Naive thymus-derived CD4-positive, alpha-beta T cell (primary cell): ENCODE data around the gene IGLL5. TPM values are rescaled to one million over a fixed set of nuclear protein-coding genes. Genes with fewer than 3 reads are reported as not detected.

Experiments used
- ATAC-seq: fragments of 150-1000 bp; cut with Tn5 transposase; 2 replicates; pipeline ENCODE4 v1.10.0; 2021; ENCODE audit warnings: mild to moderate bottlenecking, moderate library complexity
- CTCF ChIA-PET: fragments of 350-600 bp; sonication (Branson Sonifier 250); formaldehyde crosslinking; loops from one replicate; lab custom pipeline; 2021; ENCODE audit warnings: antibody characterized with exemption; lab: Charles Lee
- POLR2A ChIA-PET: fragments of 350-600 bp; sonication (Branson Sonifier 250); formaldehyde crosslinking; loops from one replicate; lab custom pipeline; 2021; ENCODE audit warnings: antibody characterized with exemption, inconsistent platforms; lab: Charles Lee
- DNase-seq, 9 donors: peaks; one replicate each; pipeline versions ENCODE4 v3.0.0 to v3.0.0-alpha.2; 2020 to 2022; ENCODE audit warnings: mixed read lengths in 1 of 9
- H3K27ac ChIP-seq: one replicate; pipeline ENCODE4 v1.7.0; 2013; ENCODE audit warnings: mild to moderate bottlenecking, low read depth, low read length, moderate library complexity
- H3K27me3 ChIP-seq, 2 donors: one replicate each; pipeline ENCODE4 v1.7.0; 2013; ENCODE audit warnings: low read length in 2 of 2, mild to moderate bottlenecking in 2 of 2, moderate library complexity in 2 of 2; ENCODE audit not compliant: control insufficient read depth in 2 of 2, insufficient read depth in 2 of 2
- H3K36me3 ChIP-seq, 3 experiments: 1 replicate in 2 of 3; 2 replicates in 1 of 3; pipeline ENCODE4 v1.7.0; 2013; ENCODE audit warnings: low read length in 3 of 3, mild to moderate bottlenecking in 3 of 3, moderate library complexity in 1 of 3; ENCODE audit not compliant: insufficient read depth in 3 of 3, control insufficient read depth in 2 of 3
- H3K4me1 ChIP-seq, 2 donors: one replicate each; pipeline ENCODE4 v1.7.0; 2013; ENCODE audit warnings: low read length in 2 of 2, mild to moderate bottlenecking in 2 of 2, moderate library complexity in 1 of 2; ENCODE audit not compliant: control insufficient read depth in 2 of 2, insufficient read depth in 2 of 2
- H3K4me3 ChIP-seq: 2 replicates; pipeline ENCODE4 v1.7.0; 2013; ENCODE audit warnings: mild to moderate bottlenecking, low read length
- H3K9me3 ChIP-seq, 3 experiments: 1 replicate in 2 of 3; 2 replicates in 1 of 3; pipeline ENCODE4 v1.7.0; 2013; ENCODE audit warnings: low read length in 3 of 3; ENCODE audit not compliant: control insufficient read depth in 2 of 3
- H3K27ac Mint-ChIP-seq, 9 donors: one replicate each; pipeline ENCODE4 v1.8.0; 2020 to 2022; ENCODE audit warnings: mixed read lengths in 9 of 9, mild to moderate bottlenecking in 8 of 9, moderate library complexity in 5 of 9, inconsistent platforms in 2 of 9
- H3K27me3 Mint-ChIP-seq, 5 donors: one replicate each; pipeline ENCODE4 v1.8.0; 2021 to 2022; ENCODE audit warnings: mixed read lengths in 5 of 5, mild to moderate bottlenecking in 1 of 5
- H3K36me3 Mint-ChIP-seq, 5 donors: one replicate each; pipeline ENCODE4 v1.8.0; 2020 to 2022; ENCODE audit warnings: mixed read lengths in 5 of 5, mild to moderate bottlenecking in 3 of 5, inconsistent platforms in 1 of 5
- H3K4me1 Mint-ChIP-seq, 7 donors: one replicate each; pipeline ENCODE4 v1.8.0; 2020 to 2022; ENCODE audit warnings: mixed read lengths in 7 of 7, mild to moderate bottlenecking in 3 of 7, inconsistent platforms in 1 of 7
- H3K4me3 Mint-ChIP-seq, 10 donors: one replicate each; pipeline ENCODE4 v1.8.0; 2020 to 2022; ENCODE audit warnings: mild to moderate bottlenecking in 10 of 10, mixed read lengths in 10 of 10, moderate library complexity in 6 of 10, inconsistent platforms in 2 of 10
- H3K9me3 Mint-ChIP-seq, 11 donors: one replicate each; pipeline ENCODE4 v1.8.0; 2020 to 2022; ENCODE audit warnings: mixed read lengths in 11 of 11, mild to moderate bottlenecking in 4 of 11, inconsistent platforms in 1 of 11, moderate library complexity in 1 of 11
- intact Hi-C, 2 donors: fragments of 100-400 bp; cut with micrococcal nuclease; formaldehyde crosslinking; loops; one replicate each; pipeline ENCODE4 v1.15.1; 2023
- polyA plus RNA-seq, 2 donors: library from polyadenylated mRNA; unstranded; fragments of 300-500 nt; fragmentation: Illumina TruSeq; gene quantifications; one replicate each; pipeline ENCODE4 v1.2.3, GENCODE V29; 2021
- total RNA-seq, 6 experiments: library from RNA in 5 of 6; stranded (reverse) in 5 of 6; gene quantifications; 1 replicate in 5 of 6; 2 replicates in 1 of 6; pipeline ENCODE4 v1.2.3 and lab custom pipeline; 2021 to 2026

The IGLL5 gene
- total and polyA plus RNA-seq, 7 experiments from 2014 or later: 0.53 to 16.0 (median 12.3) TPM; not detected in 4

DNA sequence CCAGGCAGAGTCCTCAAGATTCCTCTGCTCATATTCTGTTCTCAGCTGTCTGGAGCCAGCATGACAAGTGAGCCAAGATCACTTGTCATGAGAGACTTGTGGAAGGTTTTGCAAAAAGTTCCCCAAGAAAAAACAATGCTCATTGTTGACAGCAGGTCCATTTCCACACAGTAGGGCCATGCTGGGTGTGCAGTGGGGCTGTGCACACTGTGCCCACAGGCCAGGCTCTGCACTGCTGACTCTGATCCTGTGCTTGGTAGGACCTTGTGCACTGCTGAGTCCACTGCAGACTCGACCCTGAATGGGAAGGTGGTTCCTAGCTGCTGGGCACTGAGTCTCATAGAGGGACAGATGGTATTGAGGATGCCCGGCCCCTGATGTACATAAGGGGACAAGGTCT lies 33.9 kb upstream of the IGLL5 start:
- Histone ChIP-seq H3K27ac (no peak overlapping the region), H3K9me3 (no peaks in the 10 kb centered on the region), H3K36me3 (no peaks in the 10 kb centered on the region), H3K27me3 (no peaks in the 10 kb centered on the region), H3K4me1 (peaks cover 0 to 12% of the 10 kb centered on the region in 2 donors), H3K4me3 (no peak overlapping the region)
- Mint-ChIP-seq H3K27ac (no peak overlapping the region), H3K4me3 (no peak overlapping the region), H3K36me3 (no peaks in the 10 kb centered on the region), H3K9me3 (no peaks in the 10 kb centered on the region), H3K4me1 (peaks cover 0 to 13% (median 7%) of the 10 kb centered on the region in 7 donors), H3K27me3 (peaks cover 0 to 39% (median 0%) of the 10 kb centered on the region in 5 donors)
- DNase-seq (no peak), ATAC-seq (no peak)
- CTCF ChIA-PET: interaction anchor here (0.9 to 10.4 kb wide), 4 partner anchors 27 to 108 kb away, joined by 3 to 247 read pairs (median 4); no protein-coding TSS in a partner anchor
- POLR2A ChIA-PET: interaction anchor here (1.1 kb wide), 2 partner anchors 11 to 42 kb away, joined by 3 read pairs; no protein-coding TSS in a partner anchor
- intact Hi-C loops: no loop called here

DNA sequence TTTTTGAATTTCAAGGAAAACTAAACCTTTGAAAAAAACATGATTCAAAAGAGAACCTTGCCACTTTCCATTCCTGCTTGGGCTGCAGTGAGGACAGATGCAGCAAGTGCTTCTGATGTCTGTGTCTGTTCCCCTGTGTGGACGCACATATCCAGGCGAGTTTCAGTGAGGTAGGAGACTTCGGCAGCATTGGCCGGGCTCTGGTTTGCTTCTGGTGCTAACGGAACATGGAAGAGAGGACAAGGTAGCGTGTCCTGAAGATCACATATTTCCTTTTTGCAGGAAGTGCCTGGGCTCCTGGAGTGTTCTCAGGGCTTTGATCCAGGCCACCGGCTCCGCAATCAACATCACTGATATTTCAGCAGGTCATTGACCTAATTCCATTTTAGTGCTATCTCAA lies 33.1 kb upstream of the IGLL5 start:
- DNase-seq (no peak), ATAC-seq (no peak)
- Histone ChIP-seq H3K4me1 (peaks cover 0 to 8% of the 10 kb centered on the region in 2 donors), H3K9me3 (no peaks in the 10 kb centered on the region), H3K4me3 (no peak overlapping the region), H3K27me3 (no peaks in the 10 kb centered on the region), H3K27ac (no peak overlapping the region), H3K36me3 (no peaks in the 10 kb centered on the region)
- CTCF ChIA-PET: interaction anchor here (0.9 to 10.4 kb wide), 4 partner anchors 11 to 109 kb away, joined by 3 to 247 read pairs (median 6); no protein-coding TSS in a partner anchor
- POLR2A ChIA-PET: interaction anchor here (1.3 kb wide), 1 partner anchor 31 kb away, joined by 4 read pairs; no protein-coding TSS in a partner anchor
- Mint-ChIP-seq H3K4me1 (peaks cover 0 to 7% (median under 1%) of the 10 kb centered on the region in 7 donors), H3K27me3 (peaks cover 0 to 46% (median 0%) of the 10 kb centered on the region in 5 donors), H3K27ac (no peak overlapping the region), H3K36me3 (no peaks in the 10 kb centered on the region), H3K4me3 (no peak overlapping the region), H3K9me3 (no peaks in the 10 kb centered on the region)
- intact Hi-C loops: no loop called here

DNA sequence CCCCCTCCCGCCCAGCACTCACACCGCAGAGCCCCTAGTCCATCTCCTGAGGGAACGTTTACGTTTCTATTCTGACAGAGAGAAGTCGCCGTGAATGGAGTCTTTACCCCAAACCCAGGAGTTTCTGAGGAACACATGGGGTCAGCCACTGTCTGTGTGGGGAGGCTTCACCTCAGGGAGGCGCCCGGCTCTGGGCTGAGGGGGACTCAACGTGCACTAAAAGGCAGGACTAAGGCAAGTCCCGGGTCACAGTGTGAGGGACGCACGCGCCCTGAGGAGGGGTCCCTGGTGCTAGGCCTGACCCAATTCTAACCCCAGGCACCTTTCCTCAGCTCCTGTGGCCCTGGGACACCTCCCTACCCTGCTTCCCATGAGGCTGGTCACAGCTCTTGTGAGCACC lies 32.5 kb upstream of the IGLL5 start:
- no peaks in the 10 kb centered on the region for H3K9me3 Mint-ChIP-seq
- ATAC-seq: no peak
- H3K36me3 ChIP-seq: no peaks in the 10 kb centered on the region
- no peaks in the 10 kb centered on the region for H3K27me3 ChIP-seq
- H3K27ac Mint-ChIP-seq: no peak overlapping the region
- H3K36me3 Mint-ChIP-seq: no peaks in the 10 kb centered on the region
- no peak overlapping the region for H3K4me3 ChIP-seq
- intact Hi-C loops: loop anchor here in 1 of 2 donors (1.0 kb wide), 2 partner anchors 22 to 45 kb away; no protein-coding TSS in a partner anchor
- no peak for DNase-seq
- H3K27me3 Mint-ChIP-seq: peaks cover 0 to 52% (median 0%) of the 10 kb centered on the region in 5 donors
- CTCF ChIA-PET: interaction anchor here (0.6 to 2.1 kb wide), 13 partner anchors 8 to 48 kb away, joined by 3 to 11 read pairs (median 4); no protein-coding TSS in a partner anchor
- peaks cover 0 to 4% of the 10 kb centered on the region in 2 donors for H3K4me1 ChIP-seq
- POLR2A ChIA-PET: interaction anchor here (1.2 to 1.3 kb wide), 3 partner anchors 8 to 35 kb away, joined by 3 to 4 read pairs (median 4); no protein-coding TSS in a partner anchor
- H3K4me3 Mint-ChIP-seq: no peak overlapping the region
- H3K27ac ChIP-seq: no peak overlapping the region
- no peaks in the 10 kb centered on the region for H3K9me3 ChIP-seq
- H3K4me1 Mint-ChIP-seq: peaks cover 0 to 7% (median 0%) of the 10 kb centered on the region in 7 donors

DNA sequence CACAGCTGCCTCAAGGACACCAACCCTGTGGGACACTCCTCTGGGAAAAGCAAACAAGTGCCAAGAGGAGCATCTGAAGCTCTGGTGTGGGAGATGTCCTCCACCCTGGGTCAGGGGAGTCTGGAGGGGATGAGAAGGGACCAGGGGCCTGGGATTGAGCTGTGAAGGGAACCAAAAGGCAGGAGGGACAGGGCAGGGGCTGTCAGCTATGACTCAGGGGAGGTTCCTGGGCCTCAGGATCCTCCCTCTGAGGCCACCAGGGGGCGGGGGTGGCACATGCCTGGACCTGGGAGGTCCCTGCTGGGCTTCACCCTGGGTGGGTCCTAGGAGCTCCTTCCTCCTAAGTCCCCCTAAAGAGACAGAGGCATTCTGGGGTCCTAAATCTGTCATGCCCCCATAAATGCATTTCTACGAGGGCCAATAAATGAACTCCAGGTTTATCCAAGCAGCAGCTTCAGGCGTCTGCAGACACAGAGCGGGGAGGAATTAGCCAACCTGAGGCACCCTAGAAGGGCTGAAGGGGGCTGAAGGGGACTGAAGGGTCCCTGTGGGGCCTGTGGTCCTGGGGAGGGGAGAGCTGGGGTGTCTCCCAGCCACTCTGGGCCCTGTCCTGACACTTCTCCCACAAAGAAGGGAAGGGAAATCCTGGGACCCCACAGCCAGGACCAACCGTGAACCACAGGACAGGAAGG lies 31.9 kb upstream of the IGLL5 start:
- intact Hi-C loops: loop anchor here in 1 of 2 donors (1.0 kb wide), 2 partner anchors 22 to 45 kb away; no protein-coding TSS in a partner anchor
- ChIA-PET CTCF (interaction anchor here (0.6 to 2.1 kb wide), 14 partner anchors 8 to 48 kb away, joined by 3 to 11 read pairs (median 4); no protein-coding TSS in a partner anchor), POLR2A (interaction anchor here (1.2 to 1.3 kb wide), 3 partner anchors 9 to 36 kb away, joined by 3 to 4 read pairs (median 4); no protein-coding TSS in a partner anchor)
- H3K27ac ChIP-seq: no peak overlapping the region
- no peaks in the 10 kb centered on the region for H3K27me3 ChIP-seq
- Mint-ChIP-seq H3K27ac (no peak overlapping the region), H3K4me3 (no peak overlapping the region), H3K9me3 (no peaks in the 10 kb centered on the region), H3K36me3 (no peaks in the 10 kb centered on the region), H3K27me3 (peaks cover 0 to 58% (median 0%) of the 10 kb centered on the region in 5 donors), H3K4me1 (peaks cover 0 to 5% (median 0%) of the 10 kb centered on the region in 7 donors)
- H3K9me3 ChIP-seq: no peaks in the 10 kb centered on the region
- H3K36me3 ChIP-seq: no peaks in the 10 kb centered on the region
- peak; percentile 63 for ATAC-seq
- H3K4me1 ChIP-seq: peaks cover 0 to 4% of the 10 kb centered on the region in 2 donors
- peak in 6 of 9 donors; percentile 6 to 55 (median 20) for DNase-seq
- H3K4me3 ChIP-seq: no peak overlapping the region

DNA sequence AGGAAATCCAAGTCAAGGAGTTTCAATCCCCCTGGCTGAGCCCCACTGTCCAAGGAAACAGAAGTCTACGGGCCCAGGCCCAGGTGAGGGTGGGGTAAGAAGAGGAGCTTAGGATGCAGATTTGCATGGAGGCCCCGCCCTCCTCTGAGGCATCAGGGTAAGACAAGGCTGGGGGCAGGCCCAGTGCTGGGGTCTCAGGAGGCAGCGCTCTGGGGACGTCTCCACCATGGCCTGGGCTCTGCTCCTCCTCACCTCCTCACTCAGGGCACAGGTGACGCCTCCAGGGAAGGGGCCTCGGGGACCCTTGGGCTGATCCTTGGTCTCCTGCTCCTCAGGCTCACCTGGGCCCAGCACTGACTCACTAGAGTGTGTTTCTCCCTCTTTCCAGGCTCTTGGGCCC lies 31.3 kb upstream of the IGLL5 start:
- POLR2A ChIA-PET: interaction anchor here (1.2 kb wide), 1 partner anchor 10 kb away, joined by 4 read pairs; no protein-coding TSS in a partner anchor
- DNase-seq: no peak
- intact Hi-C loops: no loop called here

DNA sequence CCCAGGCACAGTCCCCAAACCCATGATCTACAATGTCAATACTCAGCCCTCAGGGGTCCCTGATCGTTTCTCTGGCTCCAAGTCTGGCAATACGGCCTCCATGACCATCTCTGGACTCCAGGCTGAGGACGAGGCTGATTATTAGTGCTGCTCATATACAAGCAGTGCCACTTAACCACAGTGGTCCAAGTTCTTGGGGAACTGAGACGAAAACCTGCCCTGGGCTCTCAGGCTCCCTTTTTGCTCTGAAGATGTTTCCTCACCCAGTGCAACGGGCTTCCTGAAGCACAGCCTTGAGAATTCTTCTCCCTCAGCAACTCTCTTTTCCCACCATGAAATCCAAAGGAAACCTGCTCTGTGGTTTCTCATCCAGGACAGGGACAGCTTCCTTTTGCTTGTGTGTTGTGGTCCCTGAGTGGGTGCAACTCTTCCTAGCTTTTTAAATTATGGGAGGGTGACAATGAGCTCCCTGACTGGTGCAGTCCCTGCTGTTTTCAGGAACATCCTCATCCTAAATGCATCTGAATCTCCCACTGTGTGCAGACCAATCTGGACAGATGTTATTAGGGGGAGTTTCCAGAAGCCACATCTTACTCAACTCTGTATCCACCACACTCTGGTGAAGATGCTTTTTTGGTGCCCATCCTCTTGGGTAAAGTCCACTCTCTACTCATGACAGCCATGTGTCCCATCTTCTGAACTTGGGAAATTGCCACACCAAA lies 30.6 kb upstream of the IGLL5 start:
- H3K4me3 ChIP-seq: no peak overlapping the region
- H3K4me1 ChIP-seq: peaks cover 0 to 4% of the 10 kb centered on the region in 2 donors
- Mint-ChIP-seq H3K36me3 (no peaks in the 10 kb centered on the region), H3K4me3 (no peak overlapping the region), H3K27ac (peak overlapping the region in 3 of 9 donors; percentile 17 to 76 (median 41)), H3K9me3 (no peaks in the 10 kb centered on the region), H3K27me3 (peaks cover 0 to 63% (median 0%) of the 10 kb centered on the region in 5 donors), H3K4me1 (peaks cover 0 to 5% (median 0%) of the 10 kb centered on the region in 7 donors)
- H3K36me3 ChIP-seq: no peaks in the 10 kb centered on the region
- ChIA-PET CTCF (interaction anchor here (1.1 to 3.0 kb wide), 6 partner anchors 8 to 49 kb away, joined by 3 to 16 read pairs (median 4); no protein-coding TSS in a partner anchor), POLR2A (no interaction called here)
- H3K27me3 ChIP-seq: no peaks in the 10 kb centered on the region
- ATAC-seq: no peak
- no peak for DNase-seq
- no peaks in the 10 kb centered on the region for H3K9me3 ChIP-seq
- intact Hi-C loops: no loop called here
- no peak overlapping the region for H3K27ac ChIP-seq

More for the DNA sequence above, 31.3 kb upstream of the IGLL5 start:
- Mint-ChIP-seq H3K36me3 (no peaks in the 10 kb centered on the region), H3K9me3 (no peaks in the 10 kb centered on the region), H3K27me3 (peaks cover 0 to 61% (median 0%) of the 10 kb centered on the region in 5 donors), H3K4me1 (peaks cover 0 to 5% (median 0%) of the 10 kb centered on the region in 7 donors), H3K27ac (peak overlapping the region in 2 of 9 donors; percentile 17 to 76), H3K4me3 (no peak overlapping the region)
- CTCF ChIA-PET: interaction anchor here (1.3 to 2.1 kb wide), 5 partner anchors 8 to 49 kb away, joined by 3 to 11 read pairs (median 5); no protein-coding TSS in a partner anchor
- Histone ChIP-seq H3K27ac (no peak overlapping the region), H3K4me1 (peaks cover 0 to 4% of the 10 kb centered on the region in 2 donors), H3K9me3 (no peaks in the 10 kb centered on the region), H3K36me3 (no peaks in the 10 kb centered on the region), H3K27me3 (no peaks in the 10 kb centered on the region), H3K4me3 (no peak overlapping the region)
- no peak for ATAC-seq
